Activated naive CD4-positive, alpha-beta T cell treated with Interleukin-2 at 50 U/mL for 16 hours (primary cell): ENCODE measurements around the gene SNX13.
"Not testable (repeated sequence)": the region's sequence is repeated elsewhere in the genome, so short reads cannot be mapped to it uniquely, and the experiment has no call there.

Experiments used
- DNase-seq: peaks from one replicate; pipeline ENCODE4 v3.0.0-alpha.2; 2020

SNX13 gene

GRCh38 chr7:17844022-17844421 lies 96.3 kb downstream of the SNX13 start:
- no peak for DNase-seq

- DNase-seq: no peak
Measured at GRCh38 chr7:17843041-17843440, 97.3 kb downstream of the SNX13 start.

GRCh38 chr7:17832820-17833355 lies 107.4 kb downstream of the SNX13 start:
- no peak for DNase-seq

- no peak for DNase-seq
Measured at GRCh38 chr7:17832242-17832641, 108.1 kb downstream of the SNX13 start.

- no peak for DNase-seq
Measured at GRCh38 chr7:17830206-17830605, 110.1 kb downstream of the SNX13 start.

- no peak for DNase-seq
Measured at GRCh38 chr7:17829001-17829400, 111.3 kb downstream of the SNX13 start.

GRCh38 chr7:17822547-17823173 lies 117.6 kb downstream of the SNX13 start:
- DNase-seq: no peak

GRCh38 chr7:17816903-17817302 lies 123.4 kb downstream of the SNX13 start:
- DNase-seq: no peak

- DNase-seq: no peak
Measured at GRCh38 chr7:17815318-17815717, 125.0 kb downstream of the SNX13 start.

- no peak for DNase-seq
Measured at GRCh38 chr7:17814058-17814457, 126.2 kb downstream of the SNX13 start.

GRCh38 chr7:17809215-17809614 lies 131.1 kb downstream of the SNX13 start:
- not testable (repeated sequence) for DNase-seq

GRCh38 chr7:17807242-17807641 lies 133.1 kb downstream of the SNX13 start:
- DNase-seq: no peak

- no peak for DNase-seq
Measured at GRCh38 chr7:17806631-17807030, 133.7 kb downstream of the SNX13 start.

GRCh38 chr7:17802056-17802455 lies 138.2 kb downstream of the SNX13 start:
- no peak for DNase-seq

GRCh38 chr7:17792075-17792936 lies 148.0 kb downstream of the SNX13 start:
- no peak for DNase-seq

- DNase-seq: no peak
Measured at GRCh38 chr7:17787257-17787656, 153.0 kb downstream of the SNX13 start.

- DNase-seq: no peak
Measured at GRCh38 chr7:17786314-17786852, 153.9 kb downstream of the SNX13 start.

- DNase-seq: no peak
Measured at GRCh38 chr7:17782216-17782549, 158.1 kb downstream of the SNX13 start.

- no peak for DNase-seq
Measured at GRCh38 chr7:17781491-17782215, 158.6 kb downstream of the SNX13 start.

- no peak for DNase-seq
Measured at GRCh38 chr7:17779381-17779780, 160.9 kb downstream of the SNX13 start.

GRCh38 chr7:17774716-17775288 lies 165.5 kb downstream of the SNX13 start:
- no peak for DNase-seq

- DNase-seq: no peak
Measured at GRCh38 chr7:17774248-17774647, 166.0 kb downstream of the SNX13 start.

GRCh38 chr7:17773289-17773626 lies 167.0 kb downstream of the SNX13 start:
- no peak for DNase-seq
